ENCODE data around the gene HDAC9.

DNA sequence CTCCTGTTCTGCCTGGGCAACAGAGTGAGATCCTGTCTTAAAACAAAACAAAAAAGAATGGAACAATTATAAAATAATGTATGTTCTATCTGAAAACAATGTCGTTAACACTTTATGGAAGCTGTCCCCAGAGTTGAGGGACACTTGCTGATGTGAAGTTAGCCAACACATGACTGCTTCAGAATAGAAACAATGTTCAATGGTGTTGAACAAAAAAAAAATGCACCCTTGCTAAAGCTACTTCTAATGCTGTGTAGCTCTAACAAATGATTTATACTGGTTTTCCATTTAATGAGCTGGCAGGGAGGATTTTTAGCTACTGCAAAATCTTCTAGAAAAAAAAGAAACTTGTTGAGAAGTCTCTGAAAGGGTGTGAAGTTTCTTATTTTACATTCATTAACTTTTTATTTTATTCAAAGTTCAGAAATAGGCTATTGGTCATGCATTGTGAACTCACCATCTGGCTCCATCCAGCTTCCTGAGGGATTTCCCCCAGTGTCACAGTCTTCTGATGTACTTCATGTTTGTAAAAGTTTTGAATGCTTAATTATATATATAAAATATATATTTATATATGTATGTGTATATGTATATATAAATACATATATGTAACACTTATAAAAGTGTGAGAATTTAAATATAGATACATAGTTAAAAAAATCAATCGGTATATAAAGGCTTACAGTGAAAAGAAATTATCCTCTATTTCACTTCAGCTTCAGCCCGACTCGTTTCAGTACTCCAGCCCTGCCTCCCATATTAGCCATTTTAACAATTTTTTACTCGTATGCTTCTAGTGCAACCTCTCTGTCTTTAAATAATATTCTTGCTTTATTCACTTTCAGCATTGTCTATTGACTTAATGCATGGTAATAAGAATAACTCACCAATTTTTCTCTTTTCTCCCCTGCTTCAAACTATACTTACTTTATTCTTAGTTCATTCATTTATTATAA is 35.0 kb downstream of the HDAC9 start:
- TF ChIP-seq, protein P1, sequence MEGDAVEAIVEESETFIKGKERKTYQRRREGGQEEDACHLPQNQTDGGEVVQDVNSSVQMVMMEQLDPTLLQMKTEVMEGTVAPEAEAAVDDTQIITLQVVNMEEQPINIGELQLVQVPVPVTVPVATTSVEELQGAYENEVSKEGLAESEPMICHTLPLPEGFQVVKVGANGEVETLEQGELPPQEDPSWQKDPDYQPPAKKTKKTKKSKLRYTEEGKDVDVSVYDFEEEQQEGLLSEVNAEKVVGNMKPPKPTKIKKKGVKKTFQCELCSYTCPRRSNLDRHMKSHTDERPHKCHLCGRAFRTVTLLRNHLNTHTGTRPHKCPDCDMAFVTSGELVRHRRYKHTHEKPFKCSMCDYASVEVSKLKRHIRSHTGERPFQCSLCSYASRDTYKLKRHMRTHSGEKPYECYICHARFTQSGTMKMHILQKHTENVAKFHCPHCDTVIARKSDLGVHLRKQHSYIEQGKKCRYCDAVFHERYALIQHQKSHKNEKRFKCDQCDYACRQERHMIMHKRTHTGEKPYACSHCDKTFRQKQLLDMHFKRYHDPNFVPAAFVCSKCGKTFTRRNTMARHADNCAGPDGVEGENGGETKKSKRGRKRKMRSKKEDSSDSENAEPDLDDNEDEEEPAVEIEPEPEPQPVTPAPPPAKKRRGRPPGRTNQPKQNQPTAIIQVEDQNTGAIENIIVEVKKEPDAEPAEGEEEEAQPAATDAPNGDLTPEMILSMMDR (conservative IDR thresholded peaks at IDR 0.05) = no peak
- TF ChIP-seq ZFX (IDR thresholded peaks at IDR 0.05) = no peak
